Fibroblast of pulmonary artery (primary cell): ENCODE measurements around the gene SDSL.

Experiments used
- DNase-seq: peaks from one replicate; pipeline ENCODE4 v3.0.0-alpha.2; 2010; ENCODE audit warnings: low read depth
- H3K4me3 ChIP-seq: replicated peaks from 2 replicates; pipeline ENCODE4 v1.5.1; 2011; ENCODE audit warnings: low read depth, mild to moderate bottlenecking, control low read depth, low read length, moderate library complexity
- CTCF ChIP-seq: IDR thresholded peaks from 2 replicates; pipeline ENCODE4 v1.5.1; 2011; ENCODE audit warnings: mild to moderate bottlenecking, control low read depth, low read length, inconsistent platforms; ENCODE audit errors: missing control alignments

Gene SDSL

GRCh38 chr12:113382206-113382605 is 40.0 kb upstream of the SDSL start:
- DNase-seq, result no peak
- TF ChIP-seq CTCF, result no peak
- H3K4me3 ChIP-seq, result no peak overlapping the region

GRCh38 chr12:113384778-113385177 is 37.4 kb upstream of the SDSL start:
- DNase-seq, result no peak
- no peak for TF ChIP-seq CTCF
- no peak overlapping the region for H3K4me3 ChIP-seq

GRCh38 chr12:113385282-113385882 is 36.8 kb upstream of the SDSL start:
- no peak for TF ChIP-seq CTCF
- DNase-seq, result no peak
- H3K4me3 ChIP-seq, result no peak overlapping the region

- no peak overlapping the region for H3K4me3 ChIP-seq
- no peak for TF ChIP-seq CTCF
- no peak for DNase-seq
Observed at GRCh38 chr12:113386866-113387566, 35.2 kb upstream of the SDSL start.

GRCh38 chr12:113387631-113388030 is 34.5 kb upstream of the SDSL start:
- H3K4me3 ChIP-seq, result no peak overlapping the region
- no peak for DNase-seq
- TF ChIP-seq CTCF, result no peak

- no peak for DNase-seq
- TF ChIP-seq CTCF, result no peak
- no peak overlapping the region for H3K4me3 ChIP-seq
Observed at GRCh38 chr12:113388351-113388750, 33.8 kb upstream of the SDSL start.
